K562 (cell line): ENCODE measurements around the gene UBE3D. TPM values are rescaled to one million over a fixed set of nuclear protein-coding genes. Genes with fewer than 3 reads are reported as not detected.

Source experiments
- ATAC-seq: fragments of 200-7000 bp; cut with Tn5 transposase; 3 replicates; pipeline ENCODE4 v1.9.1; 2020; ENCODE audit warnings: moderate library complexity
- BruUV-seq: library from RNA; stranded (reverse); fragments of 400-500 nt; replicated peaks from 2 replicates; lab custom pipeline; 2021; lab: Mats Ljungman, UMichigan
- CTCF ChIA-PET: fragments of 300-600 bp; formaldehyde crosslinking; extraction: SDS; loops from one replicate; lab custom pipeline; 2021; ENCODE audit warnings: low intra/inter-chr PET ratio; lab: Yijun Ruan, JAX
- POLR2A ChIA-PET: fragments of 300-600, 350-650 bp; sonication (Branson Sonifier 250); formaldehyde crosslinking; extraction: SDS; loops from one replicate; lab custom pipeline; 2021; ENCODE audit warnings: antibody characterized with exemption, inconsistent platforms; lab: Yijun Ruan, JAX
- DNase-seq, 4 experiments: peaks; one replicate each; pipeline versions ENCODE4 v3.0.0 to v3.0.0-alpha.2; 2011 to 2018; ENCODE audit warnings: low spot score in 3 of 4, mixed read lengths in 3 of 4; ENCODE audit errors: extremely low read depth in 1 of 4
- FAIRE-seq: peaks from 2 replicates; lab custom pipeline; 2011; peaks lifted over from hg19 to GRCh38; lab: Jason Lieb, UNC
- H2AFZ ChIP-seq: 2 replicates; pipeline ENCODE4 v1.6.0; 2011; ENCODE audit warnings: low read depth, low read length, control low read depth, inconsistent platforms
- H3K27ac ChIP-seq: fragments of 200-600 bp; 3 replicates; pipeline ENCODE4 v1.8.0; 2011; ENCODE audit warnings: low read depth, mild to moderate bottlenecking, control low read depth, inconsistent platforms, low read length, moderate library complexity, mixed read lengths; ENCODE audit errors: extremely low read depth
- H3K27me3 ChIP-seq, 2 experiments: fragments of 300-600 bp in 1 of 2; 2 replicates in 1 of 2; 3 replicates in 1 of 2; pipeline versions ENCODE4 v1.6.0 to v1.8.0; 2011; ENCODE audit warnings: inconsistent platforms in 2 of 2, low read length in 2 of 2, mild to moderate bottlenecking in 1 of 2, mixed read lengths in 1 of 2, moderate library complexity in 1 of 2; ENCODE audit not compliant: control insufficient read depth in 2 of 2, insufficient read depth in 2 of 2
- H3K36me3 ChIP-seq: fragments of 300-600 bp; 3 replicates; pipeline ENCODE4 v1.8.0; 2011; ENCODE audit warnings: mild to moderate bottlenecking, low read length, inconsistent platforms; ENCODE audit not compliant: control insufficient read depth, insufficient read depth
- H3K4me1 ChIP-seq, 2 experiments: fragments of 200-600 bp in 1 of 2; replicated peaks in 1 of 2; 2 replicates in 1 of 2; 3 replicates in 1 of 2; pipeline versions ENCODE4 v1.5.1 to v1.8.0; 2011; ENCODE audit warnings: inconsistent platforms in 2 of 2, low read length in 2 of 2, mild to moderate bottlenecking in 1 of 2, mixed read lengths in 1 of 2, moderate library complexity in 1 of 2; ENCODE audit not compliant: control insufficient read depth in 2 of 2, insufficient read depth in 2 of 2
- H3K4me2 ChIP-seq: 2 replicates; pipeline ENCODE4 v1.6.1; 2011; ENCODE audit warnings: low read length, control low read depth, inconsistent platforms, mixed read lengths; ENCODE audit not compliant: insufficient read depth
- H3K4me3 ChIP-seq: fragments of 200-600 bp; sonication (generic), shearing (Covaris generic); 2 replicates; pipeline ENCODE4 v1.5.1; 2016; ENCODE audit warnings: control low read depth, inconsistent platforms
- H3K79me2 ChIP-seq: fragments of 200-600 bp; 3 replicates; pipeline ENCODE4 v1.8.0; 2011; ENCODE audit warnings: low read length, inconsistent platforms; ENCODE audit not compliant: control insufficient read depth, insufficient read depth
- H3K9ac ChIP-seq, 2 experiments: 2 replicates each; pipeline versions ENCODE4 v1.6.0 to v1.6.1; 2011; ENCODE audit warnings: low read depth in 2 of 2, low read length in 2 of 2, control low read depth in 1 of 2, inconsistent platforms in 1 of 2, mild to moderate bottlenecking in 1 of 2, mixed read lengths in 1 of 2; ENCODE audit not compliant: insufficient read depth in 1 of 2
- H3K9me1 ChIP-seq: one replicate; pipeline ENCODE4 v1.6.0; 2011; ENCODE audit warnings: inconsistent platforms, mild to moderate bottlenecking, low read length, moderate library complexity; ENCODE audit not compliant: control insufficient read depth, insufficient read depth
- H3K9me3 ChIP-seq: replicated peaks from 2 replicates; pipeline ENCODE4 v1.5.1; 2011; ENCODE audit warnings: low read depth, low read length, inconsistent platforms; ENCODE audit not compliant: control insufficient read depth, insufficient read depth
- H4K20me1 ChIP-seq: replicated peaks from 2 replicates; pipeline ENCODE4 v1.6.1; 2011; ENCODE audit warnings: low read length, inconsistent platforms, mixed read lengths; ENCODE audit not compliant: control insufficient read depth, insufficient read depth
- BCOR ChIP-seq: fragments of 450-650 bp; IDR thresholded peaks from 2 replicates; pipeline ENCODE4 v1.6.1; 2016
- CEBPB ChIP-seq: fragments of 450-650 bp; IDR thresholded peaks from 2 replicates; pipeline ENCODE4 v1.6.1; 2016; ENCODE audit warnings: missing genetic modification characterization, missing compliant biosample characterization
- ETV1 ChIP-seq: fragments of 450-650 bp; conservative IDR thresholded peaks from 2 replicates; pipeline ENCODE4 v1.6.1; 2016; ENCODE audit warnings: missing genetic modification characterization, control low read depth, low read depth, missing compliant biosample characterization
- FOXA1 ChIP-seq: fragments of 450-650 bp; IDR thresholded peaks from 2 replicates; pipeline ENCODE4 v1.6.1; 2016; ENCODE audit warnings: mild to moderate bottlenecking, borderline replicate concordance
- HMGXB4 ChIP-seq: sonication (generic); formaldehyde crosslinking; IDR thresholded peaks from 2 replicates; pipeline ENCODE4 v1.8.1; 2023; ENCODE audit warnings: mild to moderate bottlenecking, missing genetic modification reagents
- MAX ChIP-seq: sonication (generic); formaldehyde crosslinking; IDR thresholded peaks from 2 replicates; pipeline ENCODE4 v1.9.0; 2022; ENCODE audit warnings: mild to moderate bottlenecking, missing genetic modification reagents
- MEIS2 ChIP-seq: fragments of 450-650 bp; IDR thresholded peaks from 2 replicates; pipeline ENCODE4 v1.6.1; 2014; ENCODE audit warnings: mild to moderate bottlenecking; ENCODE audit not compliant: partially characterized antibody
- MYBL2 ChIP-seq, 2 experiments: fragments of 450-650 bp in 1 of 2; sonication (generic) in 1 of 2; formaldehyde crosslinking in 1 of 2; IDR thresholded peaks; 2 replicates each; pipeline versions ENCODE4 v1.6.1 to v1.8.1; 2017 to 2022; ENCODE audit warnings: borderline replicate concordance in 1 of 2, inconsistent platforms in 1 of 2, low read depth in 1 of 2, mild to moderate bottlenecking in 1 of 2, missing genetic modification reagents in 1 of 2, moderate library complexity in 1 of 2
- PBX2 ChIP-seq, 2 experiments: IDR thresholded peaks in 1 of 2; conservative IDR thresholded peaks in 1 of 2; 2 replicates each; pipeline ENCODE4 v1.6.1; 2016; ENCODE audit warnings: low read depth in 2 of 2, mild to moderate bottlenecking in 1 of 2, missing compliant biosample characterization in 1 of 2, missing genetic modification characterization in 1 of 2, moderate library complexity in 1 of 2
- RAD21 ChIP-seq, 2 experiments: fragments of 250-450 bp in 1 of 2; fragments of 450-650 bp in 1 of 2; sonication (Bioruptor Pico) in 1 of 2; formaldehyde crosslinking in 1 of 2; IDR thresholded peaks in 1 of 2; conservative IDR thresholded peaks in 1 of 2; 2 replicates each; pipeline versions ENCODE4 v1.4.0 to v1.8.0; 2020 to 2022; ENCODE audit warnings: mild to moderate bottlenecking in 2 of 2, moderate library complexity in 1 of 2
- SMAD4 ChIP-seq: fragments of 250-450 bp; sonication (Bioruptor Pico); conservative IDR thresholded peaks from 2 replicates; pipeline ENCODE4 v1.8.0; 2021; ENCODE audit warnings: inconsistent platforms, mild to moderate bottlenecking, moderate library complexity
- XRCC3 ChIP-seq: fragments of 450-650 bp; IDR thresholded peaks from 2 replicates; pipeline ENCODE4 v1.6.1; 2017; ENCODE audit warnings: mild to moderate bottlenecking, moderate library complexity
- ZBTB43 ChIP-seq: sonication (generic); formaldehyde crosslinking; IDR thresholded peaks from 2 replicates; pipeline ENCODE4 v1.8.0; 2023; ENCODE audit warnings: mild to moderate bottlenecking, missing genetic modification reagents
- WGBS: fragments of 100-300 bp; shearing (Covaris generic); methylation state at CpG from one replicate; pipeline ENCODE4 v1.1.6; 2016; ENCODE audit warnings: low coverage, mixed read lengths; ENCODE audit not compliant: insufficient coverage; ENCODE audit errors: missing lambda C conversion rate; 5-methylcytosine and 5-hydroxymethylcytosine counted together
- in situ Hi-C: fragments of 300-500 bp; cut with MboI; formaldehyde crosslinking; loops from 4 replicates; pipeline ENCODE4 v1.15.0; 2018; ENCODE audit warnings: inconsistent platforms, mixed read lengths
- intact Hi-C: fragments of 100-400 bp; cut with micrococcal nuclease; formaldehyde crosslinking; loops from 2 replicates; pipeline ENCODE4 v1.14.2; 2022
- polyA plus RNA-seq, 8 experiments: library from polyadenylated mRNA; depleted of rRNA in 4 of 8; stranded (reverse) in 5 of 8; unstranded in 3 of 8; fragments of >200 nt; fragmentation: Nextera tagmentation in 2 of 8; fragmentation: Illumina TruSeq in 1 of 8; extraction: Ambion mirVana in 2 of 8; extraction: Trizol in 1 of 8; gene quantifications; 2 replicates each; pipeline versions ENCODE4 v1.2.1 to v1.2.3, GENCODE V29; 2011 to 2014; ENCODE audit warnings: inconsistent platforms in 1 of 8, missing spikeins in 1 of 8
- total RNA-seq, 7 experiments: library from RNA; depleted of rRNA in 6 of 7; stranded (reverse); fragments of >200 nt in 6 of 7; fragmentation: Illumina TruSeq in 2 of 7; extraction: Trizol in 2 of 7; gene quantifications; 2 replicates each; pipeline versions ENCODE4 v1.2.1 to v1.2.3, GENCODE V29; 2011 to 2021; ENCODE audit warnings: low replicate concordance in 1 of 7

The UBE3D gene
- total and polyA plus RNA-seq, 9 of the 15 experiments (the other 6 are each of a cell fraction or from before 2014, with no cell fraction given) = 9.4 to 17.6 (median 11.9) TPM

GRCh38 chr6:83044091-83044768 lies 21.4 kb downstream of the UBE3D start:
- CTCF ChIA-PET = no interaction called here
- peaks cover 11% of the 10 kb centered on the region; the same call in 1 of the 3 replicates for H3K36me3 ChIP-seq
- H3K4me2 ChIP-seq = no peak overlapping the region
- no peak; the same call in 2 of the 3 replicates for ATAC-seq
- no peak for DNase-seq
- H3K9me3 ChIP-seq = no peaks in the 10 kb centered on the region
- H3K27me3 ChIP-seq = no peaks in the 10 kb centered on the region
- BruUV-seq = no TSS peak
- H3K4me1 ChIP-seq = no peaks in the 10 kb centered on the region; a peak in 1 of 5 replicates
- H3K79me2 ChIP-seq = no peaks in the 10 kb centered on the region
- H3K9me1 ChIP-seq = no peaks in the 10 kb centered on the region
- peak overlapping the region; percentile 21; the same call in 1 of the 3 replicates for H3K27ac ChIP-seq
- POLR2A ChIA-PET = interaction anchor here (0.8 kb wide), 1 partner anchor 838 kb away, joined by 3 read pairs; no protein-coding TSS in a partner anchor
- in situ Hi-C loops (no loop called here), intact Hi-C loops (no loop called here)
- no peak overlapping the region; a peak in 1 of 4 replicates for H3K9ac ChIP-seq
- no peak overlapping the region for H3K4me3 ChIP-seq
- WGBS = 75% methylated on average over 6 of the region's 6 CpGs
- H2AFZ ChIP-seq = peak overlapping the region; percentile 19; the same call in 1 of the 2 replicates
- H4K20me1 ChIP-seq = no peaks in the 10 kb centered on the region
- no peak for FAIRE-seq
- TF ChIP-seq SMAD4 (CRISPR knock-in tag) (0 out of 2 replicates have a peak, but pooled peaks have one; percentile 2), MEIS2 (peak; percentile 51), ETV1 (tag) (peak; percentile 43), HMGXB4 (no peak), PBX2 (CRISPR knock-in tag; IDR thresholded peaks at IDR 0.05; ENCODE audit: low read depth) (no peak), PBX2 (tag; conservative IDR thresholded peaks at IDR 0.05; ENCODE audit: low read depth) (peak; percentile 81), FOXA1 (no peak), MYBL2 (IDR thresholded peaks at IDR 0.05; ENCODE audit: low read depth) (no peak), MYBL2 (CRISPR knock-in tag; IDR thresholded peaks at IDR 0.05; ENCODE audit: borderline replicate concordance) (no peak), ZBTB43 (CRISPR knock-in tag) (no peak), XRCC3 (no peak), RAD21 (CRISPR knock-in tag; conservative IDR thresholded peaks at IDR 0.05 in 1 of 2, IDR thresholded peaks at IDR 0.05 in 1 of 2) (peak in 1 of 2 experiments; percentile 50; a peak in 2 of 4 replicates), MAX (CRISPR knock-in tag) (no peak), BCOR (no peak), CEBPB (tag) (peak; percentile 37; the same call in 1 of the 2 replicates)
